SU-DHL-6 (cell line): Measurements from ENCODE around the gene NTMT1.
"Not testable (repeated sequence)": the region's sequence is repeated elsewhere in the genome, so short reads cannot be mapped to it uniquely, and the experiment has no call there.

Experiments used
- H2AFZ ChIP-seq: fragments of 200-600 bp; sonication (generic); 2 replicates; pipeline ENCODE4 v1.6.1; 2014; ENCODE audit warnings: low read depth, mild to moderate bottlenecking, moderate library complexity, mixed read lengths, antibody characterized with exemption, low read length; ENCODE audit not compliant: severe bottlenecking
- H3F3A ChIP-seq: fragments of 200-600 bp; shearing (Covaris generic); 2 replicates; pipeline ENCODE4 v1.6.0; 2016; ENCODE audit warnings: antibody characterized with exemption, mild to moderate bottlenecking; ENCODE audit not compliant: insufficient read depth
- H3K27ac ChIP-seq: fragments of 200-600 bp; sonication (generic); 2 replicates; pipeline ENCODE4 v1.5.1; 2016; ENCODE audit warnings: low read depth, mild to moderate bottlenecking, low read length, moderate library complexity, mixed read lengths
- H3K27me3 ChIP-seq: fragments of 200-600 bp; sonication (generic), shearing (Covaris generic); 2 replicates; pipeline ENCODE4 v1.6.0; 2014; ENCODE audit warnings: mild to moderate bottlenecking, low read length
- H3K36me3 ChIP-seq: fragments of 200-600 bp; sonication (generic); 2 replicates; pipeline ENCODE4 v1.6.1; 2014; ENCODE audit warnings: mild to moderate bottlenecking, low read length, mixed read lengths
- H3K4me2 ChIP-seq: fragments of 300-600, 200-600 bp; shearing (Covaris generic), sonication (generic); 2 replicates; pipeline ENCODE4 v1.6.0; 2014; ENCODE audit warnings: low read length, low read depth, mild to moderate bottlenecking; ENCODE audit not compliant: poor library complexity, severe bottlenecking
- H3K4me3 ChIP-seq: fragments of 200-600 bp; sonication (generic); 2 replicates; pipeline ENCODE4 v1.5.1; 2014; ENCODE audit warnings: antibody characterized with exemption, low read length, mild to moderate bottlenecking, mixed read lengths; ENCODE audit not compliant: insufficient read depth, poor library complexity, severe bottlenecking
- H3K79me2 ChIP-seq: fragments of 200-600 bp; sonication (generic); 2 replicates; pipeline ENCODE4 v1.6.1; 2014; ENCODE audit warnings: mild to moderate bottlenecking, low read length, moderate library complexity; ENCODE audit not compliant: insufficient read depth
- H3K9ac ChIP-seq: fragments of 200-600 bp; sonication (generic); 2 replicates; pipeline ENCODE4 v1.7.0; 2014; ENCODE audit warnings: mild to moderate bottlenecking, low read length
- H3K9me2 ChIP-seq: fragments of 200-600 bp; sonication (generic); replicated peaks from 2 replicates; pipeline ENCODE4 v1.6.1; 2014; ENCODE audit warnings: low read length; ENCODE audit not compliant: insufficient read depth
- H3K9me3 ChIP-seq: fragments of 200-600 bp; sonication (generic); 2 replicates; pipeline ENCODE4 v1.6.1; 2014; ENCODE audit warnings: low read length, mixed read lengths; ENCODE audit not compliant: insufficient read depth
- H4K20me1 ChIP-seq: fragments of 200-600 bp; sonication (generic); 2 replicates; pipeline ENCODE4 v1.6.1; 2014; ENCODE audit warnings: low read depth, mild to moderate bottlenecking, antibody characterized with exemption, low read length, moderate library complexity, mixed read lengths
- CTCF ChIP-seq: fragments of 200-600 bp; sonication (generic); IDR thresholded peaks from one replicate; pipeline ENCODE4 v1.5.1; 2017; ENCODE audit warnings: antibody characterized with exemption, mild to moderate bottlenecking, low read length, moderate library complexity; ENCODE audit not compliant: insufficient read depth, poor library complexity, severe bottlenecking
- EZH2phosphoT487 ChIP-seq: fragments of 200-600 bp; sonication (generic), shearing (Covaris generic); conservative IDR thresholded peaks from 2 replicates; pipeline ENCODE4 v1.6.1; 2018; ENCODE audit warnings: mild to moderate bottlenecking, antibody characterized with exemption, low read length, moderate library complexity, mixed read lengths

NTMT1 gene

GRCh38 chr9:129655154-129655553, 29.2 kb downstream of the NTMT1 start:
- TF ChIP-seq CTCF (no peak), EZH2phosphoT487 (no peak)
- H3K9ac ChIP-seq = no peak overlapping the region
- no peak overlapping the region for H3K27ac ChIP-seq
- H3K9me3 ChIP-seq = no peaks in the 10 kb centered on the region
- no peak overlapping the region for H3K4me3 ChIP-seq
- no peaks in the 10 kb centered on the region for H3F3A ChIP-seq
- no peaks in the 10 kb centered on the region for H3K27me3 ChIP-seq
- H4K20me1 ChIP-seq = no peaks in the 10 kb centered on the region
- H3K36me3 ChIP-seq = no peaks in the 10 kb centered on the region
- H3K79me2 ChIP-seq = no peaks in the 10 kb centered on the region
- H3K4me2 ChIP-seq = no peak overlapping the region
- H3K9me2 ChIP-seq = no peaks in the 10 kb centered on the region
- H2AFZ ChIP-seq = no peak overlapping the region

GRCh38 chr9:129655696-129656095, 29.7 kb downstream of the NTMT1 start:
- no peak overlapping the region for H3K4me3 ChIP-seq
- H3K27me3 ChIP-seq = no peaks in the 10 kb centered on the region
- H3K4me2 ChIP-seq = no peak overlapping the region
- no peak overlapping the region for H3K27ac ChIP-seq
- H3K36me3 ChIP-seq = no peaks in the 10 kb centered on the region
- no peaks in the 10 kb centered on the region for H3K9me3 ChIP-seq
- no peaks in the 10 kb centered on the region for H3K9me2 ChIP-seq
- no peak overlapping the region for H3K9ac ChIP-seq
- TF ChIP-seq EZH2phosphoT487 (no peak), CTCF (no peak)
- H2AFZ ChIP-seq = no peak overlapping the region
- no peaks in the 10 kb centered on the region for H3K79me2 ChIP-seq
- no peaks in the 10 kb centered on the region for H4K20me1 ChIP-seq
- no peaks in the 10 kb centered on the region for H3F3A ChIP-seq

GRCh38 chr9:129656795-129657390, 30.9 kb downstream of the NTMT1 start:
- no peak overlapping the region for H3K4me3 ChIP-seq
- H3K27me3 ChIP-seq = no peaks in the 10 kb centered on the region
- H2AFZ ChIP-seq = no peak overlapping the region
- H3F3A ChIP-seq = no peaks in the 10 kb centered on the region
- no peaks in the 10 kb centered on the region for H3K9me2 ChIP-seq
- H3K4me2 ChIP-seq = no peak overlapping the region
- H3K9me3 ChIP-seq = no peaks in the 10 kb centered on the region
- no peak overlapping the region for H3K27ac ChIP-seq
- no peaks in the 10 kb centered on the region for H4K20me1 ChIP-seq
- TF ChIP-seq EZH2phosphoT487 (no peak), CTCF (no peak)
- no peaks in the 10 kb centered on the region for H3K36me3 ChIP-seq
- H3K9ac ChIP-seq = no peak overlapping the region
- no peaks in the 10 kb centered on the region for H3K79me2 ChIP-seq

- Histone ChIP-seq H3K9me3 (no peaks in the 10 kb centered on the region), H3K9ac (no peak overlapping the region), H3K4me3 (no peak overlapping the region), H3K79me2 (no peaks in the 10 kb centered on the region), H3K9me2 (no peaks in the 10 kb centered on the region), H4K20me1 (no peaks in the 10 kb centered on the region), H3K27ac (no peak overlapping the region), H3F3A (no peaks in the 10 kb centered on the region), H2AFZ (no peak overlapping the region), H3K36me3 (no peaks in the 10 kb centered on the region), H3K4me2 (no peak overlapping the region), H3K27me3 (no peaks in the 10 kb centered on the region)
- TF ChIP-seq CTCF (no peak), EZH2phosphoT487 (no peak)
Measured at GRCh38 chr9:129661029-129661428, 35.1 kb downstream of the NTMT1 start.

GRCh38 chr9:129662239-129662638, 36.3 kb downstream of the NTMT1 start:
- not testable (repeated sequence) for H3K27ac ChIP-seq, H3K9me2 ChIP-seq, H4K20me1 ChIP-seq, H3K27me3 ChIP-seq, H3K4me2 ChIP-seq, H3K9me3 ChIP-seq, H3K36me3 ChIP-seq, H3K4me3 ChIP-seq, H3K9ac ChIP-seq, H3K79me2 ChIP-seq, H3F3A ChIP-seq, H2AFZ ChIP-seq
